IMR-90 (cell line): ENCODE data around the gene ATF5. TPM values are rescaled to one million over a fixed set of nuclear protein-coding genes. Genes with fewer than 3 reads are reported as not detected.

Source experiments
- ATAC-seq: fragments of 200-7000 bp; cut with Tn5 transposase; 2 replicates; pipeline ENCODE4 v1.9.1; 2020; ENCODE audit warnings: low read depth, mild to moderate bottlenecking, moderate library complexity
- BruUV-seq: library from RNA; stranded (reverse); fragments of 400-500 nt; replicated peaks from 2 replicates; lab custom pipeline; 2021; lab: Mats Ljungman, UMichigan
- CTCF ChIA-PET: fragments of 300-600 bp; formaldehyde crosslinking; extraction: SDS; loops from one replicate; lab custom pipeline; 2021; ENCODE audit warnings: antibody characterized with exemption; lab: Yijun Ruan, JAX
- POLR2A ChIA-PET: fragments of 300-600 bp; sonication (Branson Sonifier 250); formaldehyde crosslinking; loops from one replicate; lab custom pipeline; 2022; ENCODE audit warnings: antibody characterized with exemption; ENCODE audit not compliant: unreplicated experiment; lab: Charles Lee
- DNase-seq: peaks from one replicate; pipeline ENCODE4 v3.0.0; 2013
- H2AFZ ChIP-seq: replicated peaks from 2 replicates; pipeline ENCODE3; 2013; ENCODE audit warnings: low read length, mild to moderate bottlenecking; ENCODE audit not compliant: poor library complexity
- H2AK5ac ChIP-seq: 2 replicates; pipeline ENCODE4 v1.6.1; 2013; ENCODE audit warnings: low read depth, low read length, inconsistent platforms
- H2AK9ac ChIP-seq: replicated peaks from 2 replicates; pipeline ENCODE3; 2013; ENCODE audit warnings: mild to moderate bottlenecking, low read depth, low read length, moderate library complexity; ENCODE audit not compliant: poor library complexity
- H2BK120ac ChIP-seq: 2 replicates; pipeline ENCODE4 v1.6.1; 2013; ENCODE audit warnings: low read depth, low read length, inconsistent platforms
- H2BK15ac ChIP-seq: 3 replicates; pipeline ENCODE4 v1.6.1; 2013; ENCODE audit warnings: low read depth, low read length, inconsistent platforms
- H2BK20ac ChIP-seq: 2 replicates; pipeline ENCODE4 v1.6.1; 2013; ENCODE audit warnings: low read depth, mild to moderate bottlenecking, inconsistent platforms, low read length, moderate library complexity
- H2BK5ac ChIP-seq: 2 replicates; pipeline ENCODE4 v1.6.1; 2013; ENCODE audit warnings: mild to moderate bottlenecking, low read depth, low read length, inconsistent platforms; ENCODE audit not compliant: poor library complexity, severe bottlenecking
- H3K14ac ChIP-seq: replicated peaks from 2 replicates; pipeline ENCODE4 v1.6.1; 2013; ENCODE audit warnings: low read depth, low read length, inconsistent platforms
- H3K18ac ChIP-seq: 2 replicates; pipeline ENCODE4 v1.6.1; 2013; ENCODE audit warnings: low read depth, low read length, control low read depth
- H3K23ac ChIP-seq: 2 replicates; pipeline ENCODE4 v1.6.1; 2013; ENCODE audit warnings: low read depth, low read length, inconsistent platforms
- H3K27ac ChIP-seq: 2 replicates; pipeline ENCODE4 v1.5.1; 2013; ENCODE audit warnings: mild to moderate bottlenecking, control low read depth, low read length; ENCODE audit not compliant: insufficient read depth
- H3K27me3 ChIP-seq: 2 replicates; pipeline ENCODE4 v1.6.1; 2013; ENCODE audit warnings: low read length; ENCODE audit not compliant: control insufficient read depth, insufficient read depth
- H3K36me3 ChIP-seq: 2 replicates; pipeline ENCODE4 v1.6.1; 2013; ENCODE audit warnings: low read length, mixed read lengths; ENCODE audit not compliant: control insufficient read depth, insufficient read depth
- H3K4ac ChIP-seq: 2 replicates; pipeline ENCODE4 v1.6.1; 2013; ENCODE audit warnings: low read depth, low read length, inconsistent platforms
- H3K4me1 ChIP-seq: 2 replicates; pipeline ENCODE4 v1.6.1; 2013; ENCODE audit warnings: low read length, mixed read lengths; ENCODE audit not compliant: control insufficient read depth, insufficient read depth
- H3K4me2 ChIP-seq: 2 replicates; pipeline ENCODE4 v1.6.1; 2013; ENCODE audit warnings: low read depth, mild to moderate bottlenecking, control low read depth, low read length, moderate library complexity
- H3K4me3 ChIP-seq: 2 replicates; pipeline ENCODE4 v1.5.1; 2013; ENCODE audit warnings: low read depth, mild to moderate bottlenecking, control low read depth, low read length, moderate library complexity; ENCODE audit not compliant: insufficient read depth
- H3K56ac ChIP-seq: 2 replicates; pipeline ENCODE4 v1.6.1; 2013; ENCODE audit warnings: low read length, inconsistent platforms; ENCODE audit not compliant: insufficient read depth; ENCODE audit errors: extremely low read depth
- H3K79me1 ChIP-seq, 2 experiments: 2 replicates each; pipeline ENCODE4 v1.6.1; 2013; ENCODE audit warnings: low read length in 2 of 2, inconsistent platforms in 1 of 2, low read depth in 1 of 2
- H3K9ac ChIP-seq: 2 replicates; pipeline ENCODE4 v1.6.1; 2013; ENCODE audit warnings: low read depth, low read length, control low read depth
- H3K9me1 ChIP-seq: 2 replicates; pipeline ENCODE4 v1.6.1; 2013; ENCODE audit warnings: low read length, inconsistent platforms; ENCODE audit not compliant: insufficient read depth
- H3K9me3 ChIP-seq: 2 replicates; pipeline ENCODE4 v1.6.1; 2013; ENCODE audit warnings: low read length; ENCODE audit not compliant: control insufficient read depth, insufficient read depth
- H4K20me1 ChIP-seq: 2 replicates; pipeline ENCODE4 v1.6.1; 2013; ENCODE audit warnings: low read length, inconsistent platforms; ENCODE audit not compliant: insufficient read depth
- H4K5ac ChIP-seq: 2 replicates; pipeline ENCODE4 v1.6.1; 2013; ENCODE audit warnings: mild to moderate bottlenecking, low read depth, low read length, control low read depth
- H4K8ac ChIP-seq, 2 experiments: 2 replicates each; pipeline ENCODE4 v1.6.1; 2013; ENCODE audit warnings: low read depth in 2 of 2, low read length in 2 of 2, control low read depth in 1 of 2, inconsistent platforms in 1 of 2
- H4K91ac ChIP-seq: 2 replicates; pipeline ENCODE4 v1.6.1; 2013; ENCODE audit warnings: low read depth, low read length, inconsistent platforms; ENCODE audit not compliant: insufficient read depth
- BHLHE40 ChIP-seq: fragments of 150-350 bp; IDR thresholded peaks from 2 replicates; pipeline ENCODE4 v1.6.1; 2016; ENCODE audit warnings: mild to moderate bottlenecking, low read depth, low read length
- CEBPB ChIP-seq: IDR thresholded peaks from 2 replicates; pipeline ENCODE4 v1.6.1; 2012; ENCODE audit warnings: low read depth, low read length, improper control_type of control experiment
- CHD1 ChIP-seq: IDR thresholded peaks from 2 replicates; pipeline ENCODE4 v1.6.1; 2012; ENCODE audit warnings: low read depth, low read length, improper control_type of control experiment
- CTCF ChIP-seq: conservative IDR thresholded peaks from 2 replicates; pipeline ENCODE4 v1.5.1; 2012; ENCODE audit warnings: mild to moderate bottlenecking, low read depth, low read length, improper control_type of control experiment
- ELK1 ChIP-seq: fragments of 150-350 bp; IDR thresholded peaks from 2 replicates; pipeline ENCODE4 v1.6.1; 2016; ENCODE audit warnings: low read depth, mild to moderate bottlenecking, low read length, moderate library complexity, borderline replicate concordance
- FOS ChIP-seq: fragments of 150-350 bp; IDR thresholded peaks from 2 replicates; pipeline ENCODE4 v1.6.1; 2016; ENCODE audit warnings: low read depth, low read length
- MAFK ChIP-seq: IDR thresholded peaks from 2 replicates; pipeline ENCODE4 v1.6.1; 2012; ENCODE audit warnings: low read depth, low read length, improper control_type of control experiment
- MAZ ChIP-seq: IDR thresholded peaks from 2 replicates; pipeline ENCODE4 v1.6.1; 2012; ENCODE audit warnings: low read depth, mild to moderate bottlenecking, low read length, improper control_type of control experiment, moderate library complexity, borderline replicate concordance
- MXI1 ChIP-seq: IDR thresholded peaks from 2 replicates; pipeline ENCODE4 v1.6.1; 2012; ENCODE audit warnings: low read depth, mild to moderate bottlenecking, low read length, moderate library complexity, borderline replicate concordance
- NFE2L2 ChIP-seq: fragments of 150-350 bp; IDR thresholded peaks from 2 replicates; pipeline ENCODE4 v1.6.1; 2016; ENCODE audit warnings: low read depth, mild to moderate bottlenecking, low read length
- POLR2A ChIP-seq: IDR thresholded peaks from 2 replicates; pipeline ENCODE4 v1.6.1; 2012; ENCODE audit warnings: mild to moderate bottlenecking, low read depth, low read length
- RAD21 ChIP-seq: IDR thresholded peaks from 2 replicates; pipeline ENCODE4 v1.6.1; 2012; ENCODE audit warnings: low read length, improper control_type of control experiment
- RCOR1 ChIP-seq: IDR thresholded peaks from 2 replicates; pipeline ENCODE4 v1.6.1; 2012; ENCODE audit warnings: mild to moderate bottlenecking, low read length, improper control_type of control experiment; ENCODE audit not compliant: insufficient replicate concordance
- RFX5 ChIP-seq: IDR thresholded peaks from 2 replicates; pipeline ENCODE4 v1.8.0; 2012; ENCODE audit warnings: low read depth, mild to moderate bottlenecking, low read length, moderate library complexity
- SMC3 ChIP-seq: fragments of 150-350 bp; IDR thresholded peaks from 2 replicates; pipeline ENCODE4 v1.6.1; 2016; ENCODE audit warnings: low read depth, mild to moderate bottlenecking, antibody characterized with exemption, low read length, moderate library complexity
- USF2 ChIP-seq: fragments of 150-350 bp; IDR thresholded peaks from 2 replicates; pipeline ENCODE4 v1.6.1; 2017; ENCODE audit warnings: mild to moderate bottlenecking, antibody characterized with exemption, low read length, low read depth
- WGBS, 2 experiments: methylation state at CpG; one replicate each; pipeline versions ENCODE4 v1.1.5 to v1.1.7; 2013; ENCODE audit warnings: missing lambda C conversion rate in 2 of 2; ENCODE audit not compliant: insufficient read length in 1 of 2; ENCODE audit errors: extremely low coverage in 2 of 2; 5-methylcytosine and 5-hydroxymethylcytosine counted together
- dilution Hi-C: fragments of 300-500 bp; cut with HindIII; formaldehyde crosslinking; loops from one replicate; pipeline ENCODE4 v1.14.3; 2018; ENCODE audit warnings: low sequenced_read_pairs; ENCODE audit not compliant: unreplicated experiment
- in situ Hi-C: fragments of 300-500 bp; cut with MboI; formaldehyde crosslinking; loops from 3 replicates; pipeline ENCODE4 v1.14.3; 2019; ENCODE audit warnings: low sequenced_read_pairs, inconsistent platforms, mixed read lengths
- intact Hi-C: fragments of 100-400 bp; cut with micrococcal nuclease; formaldehyde crosslinking; loops from 2 replicates; pipeline ENCODE4 v1.10.0; 2022
- polyA plus RNA-seq, 3 experiments: library from polyadenylated mRNA; depleted of rRNA; stranded (reverse); fragments of >200 nt; gene quantifications; 2 replicates each; pipeline ENCODE4 v1.2.3, GENCODE V29; 2012; ENCODE audit warnings: low replicate concordance in 1 of 3
- total RNA-seq: library from RNA; depleted of rRNA; stranded (reverse); fragments of >200 nt; gene quantifications from 2 replicates; pipeline ENCODE4 v1.2.3, GENCODE V29; 2012

Gene ATF5
- total and polyA plus RNA-seq, 2 of the 4 experiments (the other 2 are of a cell fraction) = 2.7 to 15.7 TPM

- no peak overlapping the region for H2BK5ac ChIP-seq
- BruUV-seq = no TSS peak
- H4K8ac ChIP-seq = no peak overlapping the region
- peak overlapping the region; percentile 24 for H2AK9ac ChIP-seq
- H3K36me3 ChIP-seq = no peaks in the 10 kb centered on the region
- no peaks in the 10 kb centered on the region for H3K9me1 ChIP-seq
- no peak overlapping the region for H3K27ac ChIP-seq
- in situ Hi-C loops (no loop called here), dilution Hi-C loops (no loop called here), intact Hi-C loops (no loop called here)
- H2BK15ac ChIP-seq = no peak overlapping the region
- CTCF ChIA-PET = no interaction called here
- no peak overlapping the region for H4K5ac ChIP-seq
- H3K79me1 ChIP-seq = no peaks in the 10 kb centered on the region
- H3K9me3 ChIP-seq = no peaks in the 10 kb centered on the region
- no peak overlapping the region for H3K18ac ChIP-seq
- POLR2A ChIA-PET = no interaction called here
- TF ChIP-seq MAZ = no peak
- no peak for TF ChIP-seq POLR2A
- TF ChIP-seq USF2 = no peak
- TF ChIP-seq MXI1 = no peak
- no peak for TF ChIP-seq BHLHE40
- no peak for TF ChIP-seq RAD21
- no peak for TF ChIP-seq CEBPB
- TF ChIP-seq ELK1 = no peak
- TF ChIP-seq RFX5 = no peak
- no peak for TF ChIP-seq CTCF
- TF ChIP-seq MAFK = no peak
- no peak for TF ChIP-seq CHD1
- TF ChIP-seq RCOR1 = no peak
- TF ChIP-seq NFE2L2 = no peak
- TF ChIP-seq FOS = no peak
- TF ChIP-seq SMC3 = no peak
- H3K4ac ChIP-seq = no peak overlapping the region
- H3K4me1 ChIP-seq = peaks cover 10% of the 10 kb centered on the region
- H2AK5ac ChIP-seq = no peak overlapping the region
- WGBS, 2 experiments = 100% methylated on average over 1 of the region's 17 CpGs; no CpG with 5 or more reads in 1 of the 2 experiments
- no peak overlapping the region for H3K4me2 ChIP-seq
- no peaks in the 10 kb centered on the region for H4K20me1 ChIP-seq
- no peak overlapping the region for H3K9ac ChIP-seq
- ATAC-seq (no peak), DNase-seq (no peak)
- H2BK20ac ChIP-seq = no peak overlapping the region
- H3K27me3 ChIP-seq = peaks cover 8% of the 10 kb centered on the region; the same call in 1 of the 2 replicates
- H2BK120ac ChIP-seq = no peak overlapping the region
- H4K91ac ChIP-seq = no peak overlapping the region
- no peak overlapping the region for H3K4me3 ChIP-seq
- H3K23ac ChIP-seq = no peak overlapping the region
- no peak overlapping the region for H3K56ac ChIP-seq
- H3K14ac ChIP-seq = no peak overlapping the region
- H2AFZ ChIP-seq = peak overlapping the region; percentile 41
These were observed 34.0 kb upstream of the ATF5 start for GRCh38 chr19:49894879-49895565.
